Cerebellar nuclear complex (tissue), 1 donor: Measurements from ENCODE around the gene KLF13.

Experiments used
- DNase-seq, 2 experiments: peaks; one replicate each; lab custom pipeline; 2025; lab: John Stamatoyannopoulos, UW

Gene KLF13

DNA sequence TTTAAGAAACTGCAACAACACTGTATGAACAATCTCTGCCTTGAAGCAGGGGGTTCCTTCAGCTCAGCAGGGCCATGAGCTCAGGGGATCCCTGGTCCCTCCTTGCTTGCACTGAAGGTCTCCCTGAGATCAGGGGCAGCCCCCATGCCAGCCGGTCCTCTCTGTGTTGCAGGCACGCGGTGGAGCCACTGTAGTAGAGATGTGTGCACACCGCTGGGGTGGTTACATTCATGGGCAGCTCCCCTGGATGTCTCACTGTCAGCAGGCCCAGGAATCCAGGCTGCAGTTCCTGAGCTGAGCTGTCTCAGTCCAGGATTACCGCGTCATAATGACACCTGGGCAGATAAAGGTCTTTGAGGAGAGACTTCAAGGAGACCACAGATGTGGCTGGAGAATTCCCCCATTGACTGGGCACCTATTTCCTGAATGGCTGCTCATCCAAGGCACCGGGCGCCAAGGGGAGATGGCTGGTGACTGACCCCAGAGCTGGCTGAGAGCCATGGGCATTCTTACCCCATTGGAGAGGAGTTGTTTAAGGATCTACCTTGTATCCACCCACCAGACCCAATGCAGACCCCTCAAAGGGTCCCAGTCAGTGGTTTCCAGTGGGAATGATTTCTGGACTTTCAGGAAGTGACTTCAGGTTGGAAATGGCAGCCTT is 10.4 kb upstream of the KLF13 start:
- no peak for DNase-seq

DNA sequence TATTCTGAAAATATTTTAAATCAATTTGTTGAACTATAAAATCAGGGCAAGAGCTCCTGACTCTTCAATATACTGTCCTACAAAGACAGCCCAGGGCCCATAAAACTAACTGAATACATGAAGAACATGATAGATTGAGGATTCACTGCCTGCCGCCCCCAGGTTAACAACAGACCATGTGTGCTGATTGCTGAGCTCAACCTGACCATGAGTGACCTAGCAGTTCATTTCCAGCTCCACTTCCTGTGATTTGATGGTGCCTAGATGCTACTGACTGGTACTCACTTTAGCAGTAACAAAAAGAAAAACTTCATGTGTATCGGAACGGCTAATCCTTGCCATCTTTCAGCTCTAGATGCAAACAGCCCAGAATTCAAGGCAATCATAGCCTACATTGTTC is 9.6 kb upstream of the KLF13 start:
- no peak for DNase-seq

DNA sequence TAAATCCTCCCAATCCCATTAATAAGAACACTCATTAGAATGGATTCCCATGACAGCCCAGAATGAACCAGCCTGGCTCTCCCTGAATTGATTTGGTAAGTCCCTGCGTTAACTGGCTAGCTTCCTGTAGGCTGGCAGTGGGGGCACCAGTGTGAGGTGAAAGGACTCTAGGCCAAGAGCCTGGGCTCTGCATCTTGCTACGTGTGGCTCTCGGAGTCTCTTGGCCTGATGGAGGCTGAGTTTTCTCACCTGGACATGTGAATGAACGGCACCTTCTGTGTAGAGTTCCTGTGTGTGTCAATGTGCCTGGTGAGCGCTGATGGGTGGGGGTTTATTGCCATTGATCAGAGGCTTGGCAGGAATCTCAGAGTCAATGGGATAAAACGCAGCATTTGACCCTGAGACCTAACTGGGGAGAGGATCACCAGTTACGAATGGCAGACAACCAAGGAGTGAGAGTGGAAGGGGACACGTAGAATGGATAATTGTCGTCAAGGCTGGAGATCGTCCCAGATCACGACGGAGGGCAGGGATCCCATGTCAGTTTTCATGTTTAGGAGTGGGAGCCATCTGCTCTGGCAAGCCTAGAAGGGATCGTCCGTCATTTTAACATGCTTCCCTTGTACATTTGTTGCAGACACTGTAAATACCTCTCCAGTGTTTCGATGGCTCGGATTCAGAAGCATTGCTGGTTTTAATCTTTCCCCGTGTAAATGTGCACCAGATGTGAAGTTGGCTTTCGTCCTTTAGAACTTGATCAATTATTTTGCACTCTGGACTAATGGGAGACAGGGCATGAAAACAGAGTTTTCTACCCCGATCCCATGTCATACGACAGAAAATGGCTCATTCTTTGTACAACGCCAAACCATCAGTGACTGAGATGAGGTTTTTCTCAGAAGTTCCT is 9.0 kb upstream of the KLF13 start:
- DNase-seq: no peak

DNA sequence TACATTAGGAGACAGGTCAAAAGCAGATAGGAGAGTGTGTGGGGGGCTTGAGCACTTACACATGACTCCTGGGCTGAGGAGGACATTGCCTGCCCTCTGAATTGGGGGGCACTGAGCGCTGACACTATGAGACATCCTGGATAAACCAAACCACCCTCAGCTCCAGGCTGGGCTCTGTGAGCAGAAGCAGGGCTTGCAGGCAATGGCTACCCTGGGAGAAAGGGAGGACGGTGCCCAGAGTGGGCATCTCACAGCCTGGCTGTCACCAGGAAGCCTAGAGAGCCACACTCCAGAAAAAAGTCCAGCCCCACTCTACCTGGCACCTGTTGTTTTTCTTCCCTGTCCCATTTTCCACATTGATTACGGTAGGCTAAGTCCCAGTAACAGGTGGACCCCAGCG is 8.2 kb upstream of the KLF13 start:
- DNase-seq: no peak

DNA sequence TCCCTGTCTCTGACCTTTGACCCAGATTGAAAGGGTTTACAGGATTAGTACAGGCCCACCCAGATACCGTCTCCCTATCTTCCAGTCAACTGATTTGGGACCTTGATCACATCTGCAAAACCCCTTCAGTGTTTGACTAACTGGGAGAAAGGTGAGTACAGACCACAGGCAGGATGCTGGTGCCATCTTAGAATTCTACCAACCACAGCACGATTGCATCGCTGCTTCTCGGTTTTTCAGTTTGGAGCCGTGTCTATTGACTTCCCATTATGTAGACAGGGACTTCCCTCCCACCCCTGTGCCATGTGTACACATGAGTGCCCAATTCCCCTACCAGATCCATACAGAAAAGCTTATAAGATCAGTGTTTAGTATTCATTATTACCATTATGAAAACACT is 6.6 kb upstream of the KLF13 start:
- DNase-seq: no peak

DNA sequence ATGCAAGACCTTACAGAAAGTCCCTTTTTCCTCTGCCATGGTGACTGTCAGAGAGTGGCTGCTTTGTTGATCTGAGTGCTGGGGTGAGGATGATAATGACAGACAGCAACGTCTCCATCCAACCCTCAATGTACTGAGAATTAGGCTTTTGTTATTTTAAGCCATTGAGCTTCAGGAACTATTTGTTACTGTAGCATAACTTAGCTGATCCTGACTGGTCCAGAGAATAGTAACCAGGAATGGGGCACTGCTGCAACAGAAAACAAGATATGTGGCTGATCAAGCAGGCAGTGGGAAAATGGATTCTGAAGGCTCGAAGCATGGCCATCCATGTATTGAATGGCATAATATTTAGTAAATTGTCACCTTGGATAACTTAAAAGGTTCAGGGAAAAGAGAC is 5.2 kb upstream of the KLF13 start:
- DNase-seq: no peak

DNA sequence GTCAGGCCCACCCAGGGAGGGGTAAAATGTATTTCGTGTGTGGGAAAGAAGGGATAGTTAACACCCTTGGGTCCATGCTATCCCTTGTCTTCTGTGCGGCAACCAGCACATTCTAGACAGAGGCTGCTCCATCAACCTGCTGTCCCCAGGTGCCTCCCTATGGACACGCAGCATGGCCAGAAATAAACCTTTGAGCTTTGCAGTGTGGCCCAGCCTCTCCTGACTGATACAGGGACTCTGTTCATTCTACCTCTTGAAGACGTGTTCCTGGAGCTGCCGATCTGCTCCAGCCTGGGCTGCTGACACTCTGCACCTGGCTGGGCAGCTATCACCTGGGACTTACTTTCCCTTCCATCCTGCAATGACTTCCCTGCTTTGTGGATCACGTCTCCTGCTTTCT is 4.1 kb upstream of the KLF13 start:
- no peak for DNase-seq

DNA sequence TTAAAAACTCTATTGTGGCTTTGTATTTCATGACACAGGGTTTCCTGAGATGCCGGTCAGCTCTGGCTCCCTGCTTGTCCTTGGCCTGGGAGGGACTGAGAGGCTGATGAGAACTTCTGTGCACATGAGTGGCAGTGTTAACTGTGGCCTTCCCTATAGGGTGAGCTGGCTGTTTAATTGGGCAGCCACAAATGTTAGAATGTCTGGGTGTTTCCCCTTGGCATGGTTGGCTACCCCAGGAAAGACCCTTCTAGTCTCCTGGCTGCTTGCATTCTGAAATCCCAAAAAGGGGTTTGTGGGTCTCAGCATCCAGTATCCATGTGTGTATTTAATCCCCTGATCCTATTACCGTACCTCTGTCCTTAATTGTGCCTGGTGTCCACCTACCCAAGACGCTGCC is 3.0 kb upstream of the KLF13 start:
- DNase-seq: no peak

DNA sequence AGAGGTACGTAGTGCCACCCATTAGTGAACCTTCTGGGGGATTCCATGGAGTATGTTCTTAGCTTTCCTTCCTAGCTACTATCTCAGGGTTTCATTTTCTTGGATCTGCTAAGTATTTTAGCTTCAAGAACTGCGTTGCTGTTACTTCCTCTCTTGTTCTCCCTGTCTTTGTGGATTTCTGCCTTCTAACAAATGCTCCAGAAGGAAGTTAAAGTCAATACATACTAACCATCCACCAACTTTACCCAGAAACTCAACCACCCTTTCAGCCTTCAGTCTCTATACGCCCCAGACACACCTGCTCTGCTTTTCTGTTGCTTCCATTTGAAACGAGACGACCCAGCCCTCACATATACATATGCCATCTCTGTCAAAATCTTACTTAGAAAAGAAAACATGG is 2.4 kb upstream of the KLF13 start:
- DNase-seq: no peak

DNA sequence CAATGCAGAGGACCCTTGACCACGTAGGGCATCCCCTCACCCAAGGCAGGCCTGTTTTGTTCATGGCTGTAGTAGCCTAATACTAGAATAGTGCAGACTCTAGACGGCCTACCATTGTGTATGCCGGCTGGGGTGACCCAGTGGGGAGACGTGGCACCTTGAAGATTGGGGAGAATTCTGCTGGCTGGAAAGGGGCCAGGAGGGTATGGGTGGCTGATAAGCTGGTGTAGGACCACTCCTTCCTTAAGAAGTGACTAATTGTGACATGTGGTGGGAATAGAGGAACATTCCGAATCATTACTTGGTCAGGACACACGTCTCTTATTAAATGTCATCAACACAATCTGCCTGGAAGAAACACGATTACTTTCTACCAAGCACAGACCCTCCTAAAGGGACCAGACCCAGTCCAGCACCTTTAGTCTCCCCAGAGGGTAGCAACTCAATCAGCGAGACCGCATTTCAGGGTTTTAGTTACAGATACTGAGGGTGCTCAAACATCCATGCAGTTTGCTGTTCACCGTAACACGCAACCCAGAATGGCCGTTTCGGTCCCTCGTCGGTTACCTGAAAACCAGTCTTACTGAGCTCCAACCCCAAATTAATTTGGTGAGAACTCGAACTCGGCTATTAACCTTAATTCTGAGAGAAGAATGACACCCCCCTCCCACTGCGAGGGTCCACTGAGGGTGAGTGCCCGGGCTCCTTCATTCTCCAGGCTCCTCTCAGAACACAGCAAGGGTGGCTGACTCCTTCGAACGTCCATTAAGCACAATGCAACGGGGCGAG is 1.6 kb upstream of the KLF13 start:
- DNase-seq: no peak

DNA sequence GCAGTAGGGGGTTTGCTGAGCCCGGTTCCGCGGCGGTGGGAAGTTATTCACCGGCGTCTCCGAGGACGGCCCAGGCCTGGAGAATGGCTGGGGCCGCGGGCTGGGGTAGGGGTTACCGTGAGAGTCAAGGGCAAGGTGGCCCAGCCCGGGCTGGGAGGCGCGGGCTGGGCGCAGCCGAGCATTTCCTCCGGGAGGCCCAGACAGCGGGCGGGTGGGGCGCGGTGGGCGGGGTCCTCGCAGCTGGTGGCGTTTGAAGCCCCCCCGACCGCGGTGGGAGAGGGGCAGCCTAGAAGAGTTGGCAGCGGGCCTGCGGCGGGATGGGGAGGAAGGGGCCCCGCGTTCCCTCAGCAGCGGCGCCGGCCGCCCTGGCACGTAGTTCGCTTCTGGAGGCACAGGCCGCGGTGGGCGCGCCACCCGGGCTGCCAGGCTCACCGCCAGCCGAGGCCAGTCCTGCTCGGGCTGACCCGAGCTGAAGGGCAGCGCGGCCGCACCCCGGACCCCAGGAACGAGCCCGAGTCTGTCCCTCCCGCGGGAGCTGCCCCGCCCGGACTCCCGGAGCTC is 960 bp upstream of the KLF13 start:
- DNase-seq: no peak

DNA sequence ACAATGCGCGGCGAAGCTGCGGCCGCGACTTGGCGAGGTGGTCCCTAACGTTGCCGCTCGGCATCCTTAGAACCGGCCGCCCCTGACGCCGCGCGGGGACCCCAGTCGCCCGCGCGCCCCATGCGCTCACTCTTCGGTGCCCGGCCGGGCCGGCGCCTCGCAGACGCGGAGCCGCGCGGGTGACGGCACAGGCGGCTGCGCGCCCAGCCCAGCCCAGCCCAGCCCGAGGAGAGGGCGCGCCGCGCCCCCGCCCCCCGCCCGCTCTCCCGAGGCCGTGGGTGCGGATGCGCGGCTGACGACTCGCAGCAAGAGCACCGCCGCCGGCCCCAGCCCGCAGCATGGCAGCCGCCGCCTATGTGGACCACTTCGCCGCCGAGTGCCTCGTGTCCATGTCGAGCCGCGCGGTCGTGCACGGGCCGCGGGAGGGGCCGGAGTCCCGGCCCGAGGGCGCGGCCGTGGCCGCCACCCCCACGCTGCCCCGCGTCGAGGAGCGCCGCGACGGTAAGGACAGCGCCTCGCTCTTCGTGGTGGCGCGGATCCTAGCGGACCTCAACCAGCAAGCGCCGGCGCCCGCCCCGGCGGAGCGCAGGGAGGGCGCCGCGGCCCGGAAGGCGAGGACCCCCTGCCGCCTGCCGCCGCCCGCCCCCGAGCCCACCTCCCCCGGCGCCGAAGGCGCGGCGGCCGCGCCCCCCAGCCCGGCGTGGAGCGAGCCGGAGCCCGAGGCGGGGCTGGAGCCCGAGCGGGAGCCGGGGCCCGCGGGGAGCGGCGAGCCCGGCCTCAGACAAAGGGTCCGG is 437 bp downstream of the KLF13 start:
- no peak for DNase-seq

DNA sequence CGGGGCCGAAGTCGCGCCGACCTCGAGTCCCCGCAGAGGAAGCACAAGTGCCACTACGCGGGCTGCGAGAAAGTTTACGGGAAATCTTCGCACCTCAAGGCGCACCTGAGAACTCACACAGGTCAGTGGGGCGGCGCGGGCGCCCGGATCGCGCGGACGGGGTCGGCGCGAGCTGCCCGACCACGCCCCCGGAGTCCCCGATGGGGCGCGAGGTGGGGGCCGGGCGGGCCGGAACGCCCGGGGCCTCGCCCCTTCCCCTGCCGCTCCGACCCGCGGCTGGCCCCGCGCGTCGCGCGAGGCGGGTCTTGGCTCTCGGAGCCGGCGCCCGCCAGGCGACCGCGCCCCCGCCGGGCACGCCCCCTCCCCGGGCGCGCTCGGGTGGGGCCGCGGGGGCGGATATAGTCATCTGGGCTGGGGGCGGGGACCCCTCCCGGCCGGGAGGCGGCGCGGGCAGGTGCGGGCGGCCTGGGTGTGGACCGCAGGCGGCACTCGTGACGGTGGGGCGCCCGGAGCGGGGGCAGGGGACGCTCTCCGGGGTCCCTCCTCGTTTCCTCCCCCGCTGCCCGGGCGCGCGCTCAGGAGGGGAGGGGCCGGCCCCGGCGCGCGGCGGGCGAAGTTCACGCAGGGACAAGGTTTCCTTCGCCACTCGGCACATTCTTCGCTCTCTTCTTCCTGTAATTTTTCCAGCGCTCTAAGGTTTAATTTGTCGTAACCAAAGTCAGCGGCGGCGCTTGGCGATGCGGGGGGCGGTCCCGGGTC is 1.2 kb downstream of the KLF13 start:
- DNase-seq: no peak

DNA sequence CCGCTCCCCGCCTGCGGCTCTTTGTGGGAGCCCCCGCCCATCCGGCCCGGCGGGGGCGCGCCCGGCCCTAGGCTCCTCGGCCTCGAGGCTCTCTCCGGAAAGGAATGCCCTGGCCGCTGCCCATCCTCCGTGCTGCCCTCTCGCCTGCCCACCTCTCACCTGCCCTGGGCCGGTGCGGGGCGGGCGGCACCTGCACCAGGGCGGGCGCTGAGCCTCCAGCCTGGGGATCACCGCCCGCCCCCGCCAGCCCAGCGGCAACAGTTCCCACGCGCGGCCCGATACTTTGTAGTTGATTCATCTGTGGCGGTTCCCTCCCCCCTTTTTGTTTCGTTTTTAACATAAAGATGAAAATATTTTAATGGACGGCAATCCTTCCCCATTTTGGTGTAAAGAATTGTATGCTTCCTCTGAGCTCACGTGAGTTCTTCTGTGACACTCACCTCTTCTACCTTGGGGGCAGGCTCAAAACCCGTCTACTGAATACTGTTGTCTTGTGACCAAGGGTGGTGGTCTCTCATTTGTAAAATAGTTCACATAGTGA is 1.9 kb downstream of the KLF13 start:
- no peak for DNase-seq

DNA sequence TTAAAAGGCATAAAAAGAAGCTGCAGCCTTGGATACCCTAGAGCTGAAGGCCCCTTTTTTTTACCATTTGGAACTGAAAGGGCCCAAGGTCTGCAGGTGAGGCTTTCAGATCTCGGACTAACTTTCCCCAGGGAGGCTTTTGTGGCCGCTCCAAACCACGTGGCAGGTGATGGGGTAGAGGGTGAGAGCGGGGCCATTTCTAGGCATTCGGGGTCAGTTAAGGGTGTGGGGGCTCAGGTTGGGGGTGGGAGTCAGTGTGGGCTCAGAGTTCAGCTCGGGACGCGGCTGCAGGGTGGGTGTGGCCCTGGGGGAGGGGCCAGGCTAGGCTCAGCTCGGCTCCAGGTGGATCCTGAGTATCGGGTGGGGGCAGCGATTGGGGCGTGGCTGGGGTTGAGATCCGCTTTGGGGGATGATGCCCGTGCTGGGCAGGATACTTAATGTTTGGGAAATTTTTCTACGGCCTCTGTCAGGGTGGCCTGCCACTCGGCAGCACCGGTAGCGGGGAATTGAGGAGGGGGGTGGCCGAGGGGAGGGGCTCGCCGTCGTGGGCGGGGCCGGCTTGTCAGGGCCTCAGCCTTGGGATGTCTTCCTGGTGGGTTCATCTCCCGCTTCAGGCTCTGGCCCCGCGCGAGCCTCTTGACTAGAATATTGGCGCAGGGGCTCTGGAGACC is 2.5 kb downstream of the KLF13 start:
- no peak for DNase-seq

DNA sequence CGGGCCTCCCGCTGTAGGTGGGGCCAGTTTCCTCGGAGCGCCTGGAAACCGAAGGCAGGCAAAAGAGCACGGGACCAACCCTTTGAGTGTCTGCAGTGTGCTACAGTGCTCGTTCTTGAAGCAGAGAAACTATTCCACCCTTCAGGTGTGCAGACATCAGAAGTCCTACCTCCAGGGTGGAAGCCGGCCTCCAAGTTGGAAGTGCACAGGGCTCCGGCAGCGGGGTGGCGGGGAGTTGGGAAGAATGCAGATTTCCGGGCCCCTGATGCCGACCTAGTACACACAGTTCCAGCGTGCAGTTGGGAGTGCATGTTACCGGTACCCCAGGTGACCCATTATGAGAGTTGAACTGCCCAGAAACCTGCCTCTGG is 3.0 kb downstream of the KLF13 start:
- DNase-seq: no peak

DNA sequence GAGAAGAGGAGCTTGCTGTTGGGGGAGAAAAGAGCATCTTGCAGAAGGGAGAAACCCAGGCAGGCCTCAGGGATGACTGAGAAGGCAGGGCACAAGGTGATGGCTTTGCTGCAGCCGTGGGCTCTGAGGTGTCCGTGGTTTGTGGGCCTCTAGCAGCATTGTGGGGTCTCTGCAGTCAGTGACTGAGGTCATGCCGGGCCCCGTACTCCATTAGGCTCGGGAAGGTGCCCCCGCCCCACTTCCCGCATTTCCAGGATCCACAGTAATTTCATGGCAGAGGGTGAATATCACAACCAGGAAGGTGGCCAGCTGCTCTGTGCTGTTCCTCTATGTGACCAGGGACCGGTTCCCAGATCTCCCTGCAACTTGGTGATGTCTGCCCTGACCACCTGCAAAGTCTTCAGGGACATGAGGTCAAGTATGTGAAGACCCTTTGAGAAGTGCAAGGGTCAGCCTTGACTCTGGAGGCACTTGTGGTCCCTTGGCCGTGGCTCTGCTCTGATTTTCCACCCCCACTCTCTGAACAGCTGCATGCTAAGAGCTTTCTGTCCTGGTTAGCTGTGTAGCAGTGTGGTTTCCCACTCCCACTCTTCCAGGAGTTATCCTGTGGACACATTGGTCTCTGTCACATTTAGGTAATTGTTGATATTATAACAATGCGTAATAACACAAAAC is 3.6 kb downstream of the KLF13 start:
- no peak for DNase-seq

DNA sequence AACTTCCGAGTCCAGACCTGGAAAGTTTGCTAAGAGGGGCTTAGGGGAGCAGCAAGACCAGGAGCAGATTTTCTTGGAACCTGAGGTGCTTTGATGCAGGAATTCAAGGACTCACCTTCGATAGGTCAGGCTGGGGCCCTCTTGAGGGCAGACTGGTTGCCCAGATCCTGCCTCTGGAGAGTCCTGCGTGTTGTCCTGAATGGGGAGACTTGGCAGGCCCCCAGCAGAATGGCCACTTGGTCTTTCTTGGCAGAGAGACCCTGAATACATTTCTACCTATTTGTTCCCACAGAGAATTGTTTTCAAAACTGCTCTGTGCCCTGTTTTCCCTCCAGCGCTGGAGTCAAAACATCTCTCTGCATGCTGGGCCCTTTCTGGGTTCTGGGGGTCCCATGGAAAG is 4.2 kb downstream of the KLF13 start:
- no peak for DNase-seq

DNA sequence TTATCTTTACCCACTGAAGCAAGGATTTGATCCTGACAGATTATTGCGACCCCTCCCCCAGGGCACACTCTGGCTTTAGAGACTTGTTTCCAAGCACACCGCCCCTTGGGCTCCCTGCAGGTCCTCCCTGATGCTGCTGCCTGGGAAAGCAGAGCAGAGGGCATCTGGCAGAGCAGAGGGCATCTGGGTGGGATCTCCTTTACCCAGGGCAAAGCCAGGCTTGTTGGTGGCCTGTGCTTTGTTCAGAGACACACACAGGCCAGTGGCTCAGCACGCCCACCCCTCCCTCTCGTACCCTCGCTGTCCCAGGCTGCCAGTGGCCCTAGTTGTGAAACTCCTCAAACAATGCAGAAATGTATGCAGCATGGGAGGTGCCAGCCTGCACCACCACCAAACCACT is 4.8 kb downstream of the KLF13 start:
- DNase-seq: no peak
